NCI-H748 (cell line): ENCODE measurements around the gene TPSD1.
"Not testable (repeated sequence)": the region's sequence is repeated elsewhere in the genome, so short reads cannot be mapped to it uniquely, and the experiment has no call there.

Experiments used
- DNase-seq: peaks from one replicate; lab custom pipeline; 2025; ENCODE audit not compliant: unreplicated experiment; lab: John Stamatoyannopoulos, UW

Gene TPSD1

GRCh38 chr16:1262210-1262845, 6.5 kb downstream of the TPSD1 start:
- DNase-seq = no peak

- DNase-seq = no peak
Observed at GRCh38 chr16:1262846-1263221, 7.0 kb downstream of the TPSD1 start.

GRCh38 chr16:1263591-1264344, 7.9 kb downstream of the TPSD1 start:
- DNase-seq = no peak

GRCh38 chr16:1264345-1265089, 8.6 kb downstream of the TPSD1 start:
- no peak for DNase-seq

- DNase-seq = no peak
Observed at GRCh38 chr16:1265090-1265630, 9.3 kb downstream of the TPSD1 start.

GRCh38 chr16:1265826-1266225, 10.0 kb downstream of the TPSD1 start:
- no peak for DNase-seq

- not testable (repeated sequence) for DNase-seq
Observed at GRCh38 chr16:1269418-1269817, 13.5 kb downstream of the TPSD1 start.

- no peak for DNase-seq
Observed at GRCh38 chr16:1271380-1271723, 15.5 kb downstream of the TPSD1 start.

GRCh38 chr16:1271724-1272413, 16.0 kb downstream of the TPSD1 start:
- DNase-seq = peak; percentile 95

GRCh38 chr16:1272453-1273198, 16.8 kb downstream of the TPSD1 start:
- peak; percentile 33 for DNase-seq

GRCh38 chr16:1273816-1274215, 17.9 kb downstream of the TPSD1 start:
- no peak for DNase-seq

GRCh38 chr16:1274767-1275166, 18.9 kb downstream of the TPSD1 start:
- DNase-seq = no peak

GRCh38 chr16:1275791-1276579, 20.1 kb downstream of the TPSD1 start:
- DNase-seq = no peak

GRCh38 chr16:1276580-1276878, 20.7 kb downstream of the TPSD1 start:
- DNase-seq = no peak

- no peak for DNase-seq
Observed at GRCh38 chr16:1277151-1277598, 21.3 kb downstream of the TPSD1 start.

- DNase-seq = no peak
Observed at GRCh38 chr16:1277617-1278282, 21.9 kb downstream of the TPSD1 start.

- no peak for DNase-seq
Observed at GRCh38 chr16:1278477-1278876, 22.6 kb downstream of the TPSD1 start.

- no peak for DNase-seq
Observed at GRCh38 chr16:1279081-1279944, 23.4 kb downstream of the TPSD1 start.
